Measurements from ENCODE around the gene APPL1. TPM values are rescaled to one million over a fixed set of nuclear protein-coding genes. Genes with fewer than 3 reads are reported as not detected.

The APPL1 gene
- total and polyA plus RNA-seq, 2 donors (not counting 3 experiments of a cell fraction or from before 2014, with no cell fraction given), result 9.2 to 28.8 TPM

GRCh38 chr3:57279685-57280084 is 52.2 kb downstream of the APPL1 start:
- Histone ChIP-seq H3K4me2 (ENCODE audit: insufficient read depth, low read length) (no peak overlapping the region), H3K9me3 (replicated peaks; ENCODE audit: control insufficient read depth, insufficient read depth, low read length) (no peaks in the 10 kb centered on the region), H3K27ac (ENCODE audit: insufficient read depth, low read depth, low read length) (no peak overlapping the region), H2AFZ (ENCODE audit: low read depth, low read length) (no peak overlapping the region), H3K9me1 (replicated peaks; ENCODE audit: control insufficient read depth, extremely low read depth, insufficient read depth, low read length) (no peaks in the 10 kb centered on the region), H3K4me3 (replicated peaks in 1 of 3; ENCODE audit: insufficient read depth in 1 of 3, low read depth in 1 of 3, low read length in 3 of 3) (no peak overlapping the region), H3K4me1 (ENCODE audit: control insufficient read depth, extremely low read depth, insufficient read depth, low read length) (peaks cover 8% of the 10 kb centered on the region), H3K27me3 (ENCODE audit: control insufficient read depth in 2 of 2, insufficient read depth in 2 of 2, low read length in 2 of 2) (no peaks in the 10 kb centered on the region), H4K20me1 (replicated peaks; ENCODE audit: control insufficient read depth, extremely low read depth, insufficient read depth, low read length) (no peaks in the 10 kb centered on the region), H3K9ac (replicated peaks; ENCODE audit: extremely low read depth, insufficient read depth, low read length) (no peak overlapping the region), H3K36me3 (ENCODE audit: control insufficient read depth in 2 of 2, extremely low read depth in 1 of 2, insufficient read depth in 2 of 2, low read length in 2 of 2) (no peaks in the 10 kb centered on the region), H3K79me2 (ENCODE audit: control insufficient read depth, insufficient read depth, low read length) (no peaks in the 10 kb centered on the region)
- ChIA-PET CTCF (interaction anchor here (0.6 kb wide), 1 partner anchor 204 kb away, joined by 3 read pairs; no protein-coding TSS in a partner anchor), POLR2A (no interaction called here)
- intact Hi-C loops (cut with micrococcal nuclease) (no loop called here), dilution Hi-C loops (cut with MboI; ENCODE audit: extremely low pct_ligation_motif_present, low sequenced_read_pairs) (no loop called here)
- FAIRE-seq, result no peak
- BruUV-seq (replicated peaks), result no TSS peak
- peak; percentile 37 for TF ChIP-seq FOS (IDR thresholded peaks at IDR 0.05; ENCODE audit: borderline replicate concordance, insufficient read depth, low read length)
- TF ChIP-seq MYC (IDR thresholded peaks at IDR 0.05; ENCODE audit: low read depth, low read length), result no peak
- peak; percentile 72 for TF ChIP-seq GATA2 (IDR thresholded peaks at IDR 0.05; ENCODE audit: insufficient read depth, insufficient read length, low read depth, low read length)
- DNase-seq (ENCODE audit: low read depth, low spot score), result peak; percentile 22

GRCh38 chr3:57281715-57282114 is 54.2 kb downstream of the APPL1 start:
- peaks cover 8% of the 10 kb centered on the region for H3K4me1 ChIP-seq (ENCODE audit: control insufficient read depth, extremely low read depth, insufficient read depth, low read length)
- H3K4me3 ChIP-seq (replicated peaks in 1 of 3; ENCODE audit: insufficient read depth in 1 of 3, low read depth in 1 of 3, low read length in 3 of 3), result no peak overlapping the region
- POLR2A ChIA-PET, result no interaction called here
- no TSS peak for BruUV-seq (replicated peaks)
- no peaks in the 10 kb centered on the region for H4K20me1 ChIP-seq (replicated peaks; ENCODE audit: control insufficient read depth, extremely low read depth, insufficient read depth, low read length)
- no peaks in the 10 kb centered on the region for H3K27me3 ChIP-seq (ENCODE audit: control insufficient read depth in 2 of 2, insufficient read depth in 2 of 2, low read length in 2 of 2)
- H3K9me3 ChIP-seq (replicated peaks; ENCODE audit: control insufficient read depth, insufficient read depth, low read length), result no peaks in the 10 kb centered on the region
- TF ChIP-seq FOS (IDR thresholded peaks at IDR 0.05; ENCODE audit: borderline replicate concordance, insufficient read depth, low read length), result peak; percentile 47
- TF ChIP-seq GATA2 (IDR thresholded peaks at IDR 0.05; ENCODE audit: insufficient read depth, insufficient read length, low read depth, low read length), result no peak
- no peak for TF ChIP-seq MAX (IDR thresholded peaks at IDR 0.05; ENCODE audit: insufficient read depth, insufficient read length)
- no peak for TF ChIP-seq POLR2AphosphoS5 (IDR thresholded peaks at IDR 0.05; ENCODE audit: insufficient read depth, low read depth, low read length)
- no peak for TF ChIP-seq MYC (IDR thresholded peaks at IDR 0.05; ENCODE audit: low read depth, low read length)
- TF ChIP-seq, protein P1, sequence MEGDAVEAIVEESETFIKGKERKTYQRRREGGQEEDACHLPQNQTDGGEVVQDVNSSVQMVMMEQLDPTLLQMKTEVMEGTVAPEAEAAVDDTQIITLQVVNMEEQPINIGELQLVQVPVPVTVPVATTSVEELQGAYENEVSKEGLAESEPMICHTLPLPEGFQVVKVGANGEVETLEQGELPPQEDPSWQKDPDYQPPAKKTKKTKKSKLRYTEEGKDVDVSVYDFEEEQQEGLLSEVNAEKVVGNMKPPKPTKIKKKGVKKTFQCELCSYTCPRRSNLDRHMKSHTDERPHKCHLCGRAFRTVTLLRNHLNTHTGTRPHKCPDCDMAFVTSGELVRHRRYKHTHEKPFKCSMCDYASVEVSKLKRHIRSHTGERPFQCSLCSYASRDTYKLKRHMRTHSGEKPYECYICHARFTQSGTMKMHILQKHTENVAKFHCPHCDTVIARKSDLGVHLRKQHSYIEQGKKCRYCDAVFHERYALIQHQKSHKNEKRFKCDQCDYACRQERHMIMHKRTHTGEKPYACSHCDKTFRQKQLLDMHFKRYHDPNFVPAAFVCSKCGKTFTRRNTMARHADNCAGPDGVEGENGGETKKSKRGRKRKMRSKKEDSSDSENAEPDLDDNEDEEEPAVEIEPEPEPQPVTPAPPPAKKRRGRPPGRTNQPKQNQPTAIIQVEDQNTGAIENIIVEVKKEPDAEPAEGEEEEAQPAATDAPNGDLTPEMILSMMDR (IDR thresholded peaks at IDR 0.05; ENCODE audit: extremely low read depth in 1 of 2, insufficient read depth in 1 of 2, low read depth in 1 of 2, low read length in 2 of 2), result no peak
- peak; percentile 30 for TF ChIP-seq JUN (IDR thresholded peaks at IDR 0.05; ENCODE audit: borderline replicate concordance, insufficient read depth, insufficient read length, low read depth)
- H3K36me3 ChIP-seq (ENCODE audit: control insufficient read depth in 2 of 2, extremely low read depth in 1 of 2, insufficient read depth in 2 of 2, low read length in 2 of 2), result no peaks in the 10 kb centered on the region
- FAIRE-seq (peak; percentile 86), DNase-seq (ENCODE audit: low read depth, low spot score) (no peak)
- no peaks in the 10 kb centered on the region for H3K79me2 ChIP-seq (ENCODE audit: control insufficient read depth, insufficient read depth, low read length)
- H3K9ac ChIP-seq (replicated peaks; ENCODE audit: extremely low read depth, insufficient read depth, low read length), result no peak overlapping the region
- H3K9me1 ChIP-seq (replicated peaks; ENCODE audit: control insufficient read depth, extremely low read depth, insufficient read depth, low read length), result no peaks in the 10 kb centered on the region
- H3K27ac ChIP-seq (ENCODE audit: insufficient read depth, low read depth, low read length), result no peak overlapping the region
- CTCF ChIA-PET, result no interaction called here
- dilution Hi-C loops (cut with MboI; ENCODE audit: extremely low pct_ligation_motif_present, low sequenced_read_pairs), result no loop called here
- H2AFZ ChIP-seq (ENCODE audit: low read depth, low read length), result no peak overlapping the region
- intact Hi-C loops (cut with micrococcal nuclease), result no loop called here
- H3K4me2 ChIP-seq (ENCODE audit: insufficient read depth, low read length), result no peak overlapping the region

All from endothelial cell of umbilical vein (primary cell).